GM12865 (cell line): Measurements from ENCODE around the gene FMN1.
A peak's percentile ranks its signal among the peaks of the same experiment; 100 is the strongest.

ENCODE experiments used
- DNase-seq: peaks from one replicate; pipeline ENCODE4 v3.0.0; 2010; ENCODE audit warnings: low read depth
- H3K4me3 ChIP-seq: 2 replicates; pipeline ENCODE4 v1.5.1; 2011; ENCODE audit warnings: mild to moderate bottlenecking, low read depth, low read length, control low read depth
- TF ChIP-seq, protein P1 (sequence below): IDR thresholded peaks from 2 replicates; pipeline ENCODE4 v1.5.1; 2011; ENCODE audit warnings: low read length, control low read depth, low read depth, inconsistent platforms; ENCODE audit not compliant: insufficient read depth; ENCODE audit errors: missing control alignments

The FMN1 gene

DNA sequence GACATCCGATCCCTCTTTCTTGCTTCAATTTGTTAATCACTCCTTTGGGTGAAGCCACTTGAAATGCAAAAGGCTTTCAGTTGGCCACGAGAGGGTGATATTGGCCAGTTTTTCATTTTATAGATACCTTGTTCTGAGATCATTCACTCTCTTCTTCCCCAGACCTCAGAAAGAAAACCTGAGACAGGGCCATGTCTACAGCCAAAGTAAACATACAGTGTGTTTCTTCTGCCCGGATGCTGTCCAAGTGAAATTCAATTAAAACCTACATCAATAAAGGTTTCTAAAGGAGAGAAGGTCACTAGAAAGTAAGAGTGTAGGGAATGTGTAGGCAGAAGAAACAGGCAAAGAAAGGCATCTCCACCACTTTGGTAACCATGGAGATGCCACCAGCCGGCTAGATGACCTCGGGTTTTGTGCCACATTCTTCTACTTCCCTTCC is 39.5 kb upstream of the FMN1 start:
- TF ChIP-seq, protein P1, sequence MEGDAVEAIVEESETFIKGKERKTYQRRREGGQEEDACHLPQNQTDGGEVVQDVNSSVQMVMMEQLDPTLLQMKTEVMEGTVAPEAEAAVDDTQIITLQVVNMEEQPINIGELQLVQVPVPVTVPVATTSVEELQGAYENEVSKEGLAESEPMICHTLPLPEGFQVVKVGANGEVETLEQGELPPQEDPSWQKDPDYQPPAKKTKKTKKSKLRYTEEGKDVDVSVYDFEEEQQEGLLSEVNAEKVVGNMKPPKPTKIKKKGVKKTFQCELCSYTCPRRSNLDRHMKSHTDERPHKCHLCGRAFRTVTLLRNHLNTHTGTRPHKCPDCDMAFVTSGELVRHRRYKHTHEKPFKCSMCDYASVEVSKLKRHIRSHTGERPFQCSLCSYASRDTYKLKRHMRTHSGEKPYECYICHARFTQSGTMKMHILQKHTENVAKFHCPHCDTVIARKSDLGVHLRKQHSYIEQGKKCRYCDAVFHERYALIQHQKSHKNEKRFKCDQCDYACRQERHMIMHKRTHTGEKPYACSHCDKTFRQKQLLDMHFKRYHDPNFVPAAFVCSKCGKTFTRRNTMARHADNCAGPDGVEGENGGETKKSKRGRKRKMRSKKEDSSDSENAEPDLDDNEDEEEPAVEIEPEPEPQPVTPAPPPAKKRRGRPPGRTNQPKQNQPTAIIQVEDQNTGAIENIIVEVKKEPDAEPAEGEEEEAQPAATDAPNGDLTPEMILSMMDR: peak; percentile 22
- no peak overlapping the region for H3K4me3 ChIP-seq
- DNase-seq: peak; percentile 14

DNA sequence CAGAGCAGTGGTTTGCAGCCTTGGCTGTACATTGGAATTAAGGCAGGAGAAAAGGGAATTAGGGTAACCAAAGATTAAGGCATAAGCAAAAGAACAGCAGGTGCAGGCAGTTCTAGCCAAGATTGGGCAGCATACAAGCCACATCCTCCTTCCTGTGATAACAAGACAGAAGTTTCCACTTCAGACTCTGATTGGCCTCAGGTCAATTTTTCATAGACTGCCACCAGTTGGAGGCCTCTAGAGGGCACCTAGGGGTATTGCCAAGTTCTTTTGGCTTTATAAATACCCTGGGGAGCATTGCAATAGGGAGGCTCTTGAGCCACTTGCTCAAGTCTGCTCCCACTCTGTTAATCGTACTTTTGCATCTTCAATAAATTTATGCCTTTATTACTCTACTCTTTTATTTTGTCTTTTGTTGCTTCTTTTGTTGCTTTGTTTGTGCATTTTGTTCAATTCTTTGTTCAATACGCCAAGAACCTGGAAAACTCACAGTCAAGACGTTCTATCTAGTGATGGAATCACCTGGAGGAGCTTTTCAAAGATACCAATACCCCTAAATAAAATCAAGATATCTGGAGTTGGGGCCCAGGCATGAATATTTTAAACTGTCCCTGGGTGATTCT is 32.2 kb upstream of the FMN1 start:
- TF ChIP-seq, protein P1: peak; percentile 37
- no peak overlapping the region for H3K4me3 ChIP-seq
- DNase-seq: peak; percentile 59

DNA sequence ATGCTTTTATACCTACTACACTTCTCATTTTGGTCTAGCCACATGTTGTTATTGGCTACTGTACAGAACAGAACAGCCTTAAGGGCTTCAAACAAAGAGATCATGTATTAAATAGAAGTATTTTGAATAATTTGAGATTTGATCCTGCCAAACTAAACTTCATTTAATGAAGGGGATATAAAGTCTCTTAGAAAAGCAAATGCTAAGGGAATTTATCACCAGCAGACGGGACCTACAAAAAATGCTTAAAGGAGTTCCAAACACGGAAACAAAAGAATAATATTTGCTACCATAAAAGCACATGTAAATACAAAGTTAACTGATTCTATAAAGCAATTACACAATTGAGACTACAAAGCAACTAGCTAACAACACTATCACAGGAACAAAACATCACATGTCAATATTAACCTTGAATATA is 23.6 kb upstream of the FMN1 start:
- DNase-seq: no peak
- TF ChIP-seq, protein P1: no peak
- no peak overlapping the region for H3K4me3 ChIP-seq

DNA sequence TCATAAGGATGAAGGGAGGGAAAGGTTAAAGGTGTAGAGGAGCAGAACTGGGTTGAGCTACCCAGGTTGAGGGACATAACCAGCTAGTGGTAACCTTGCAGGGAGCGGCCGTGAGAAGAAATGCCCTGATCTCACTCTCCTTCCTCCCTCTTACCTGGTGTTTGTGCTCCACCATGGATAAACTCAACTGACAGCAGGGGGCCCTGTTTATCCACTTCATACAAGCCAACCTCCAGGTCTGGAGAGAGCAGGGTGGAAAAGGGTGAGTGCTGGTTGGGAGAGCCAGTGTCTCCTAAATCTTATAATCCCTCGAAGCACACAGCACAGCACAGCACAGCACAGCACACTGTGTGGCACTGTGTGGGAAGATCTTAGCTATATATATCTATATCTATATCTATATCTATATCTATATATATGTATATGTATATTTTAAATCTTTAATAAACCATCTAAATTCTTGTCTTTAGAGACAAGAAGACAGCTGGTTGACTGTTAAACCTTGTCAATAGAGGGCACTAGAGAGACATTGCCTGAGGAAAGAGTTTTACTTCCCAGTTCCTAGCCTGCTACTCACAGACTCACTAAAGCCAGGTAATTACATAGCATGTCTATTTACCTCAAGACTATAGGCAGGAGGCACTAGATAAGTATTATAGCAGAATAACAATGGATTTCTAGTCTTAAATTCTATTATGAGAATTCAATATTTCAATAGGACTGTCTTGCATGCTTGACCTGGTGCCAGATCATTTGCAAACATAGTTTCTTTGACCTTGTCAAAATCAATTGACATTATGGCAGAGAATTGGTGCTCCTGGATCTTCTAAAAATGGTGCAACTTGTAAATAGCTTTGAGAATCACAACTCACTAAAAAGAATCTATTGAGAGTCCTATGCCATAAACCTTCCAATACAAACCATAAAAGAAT is 21.7 kb upstream of the FMN1 start:
- H3K4me3 ChIP-seq: no peak overlapping the region
- DNase-seq: peak; percentile 34
- TF ChIP-seq, protein P1: peak; percentile 50

DNA sequence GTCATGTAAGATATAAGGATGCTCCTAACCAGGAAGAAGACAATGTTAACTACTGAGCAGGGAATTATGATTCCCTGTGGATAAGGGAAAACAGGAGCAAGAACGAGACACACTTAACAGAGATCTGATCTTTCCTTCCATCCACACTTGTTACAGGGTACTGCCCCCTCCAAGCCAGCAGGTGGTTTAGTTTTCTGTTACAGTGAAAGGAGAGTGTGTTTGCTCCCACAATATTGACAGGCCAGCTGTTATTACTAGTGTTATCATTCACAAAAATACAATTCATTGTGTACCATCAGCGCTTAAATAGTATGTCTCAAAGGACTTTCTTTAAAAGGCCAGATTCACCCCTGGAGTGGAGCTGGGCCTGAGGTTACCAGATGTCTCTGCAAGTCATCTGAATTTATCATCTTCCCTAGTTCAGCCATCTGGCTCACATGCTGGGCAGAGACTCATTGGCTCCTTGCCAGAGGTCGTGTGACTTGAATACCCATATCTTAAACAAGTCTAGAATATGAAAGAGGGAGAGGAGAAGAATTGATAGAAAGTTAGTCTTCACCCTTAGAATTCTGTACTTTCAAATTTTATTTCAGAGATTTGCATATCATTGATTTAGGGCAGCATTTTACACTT is 16.8 kb upstream of the FMN1 start:
- H3K4me3 ChIP-seq: no peak overlapping the region
- no peak for DNase-seq
- TF ChIP-seq, protein P1: no peak

DNA sequence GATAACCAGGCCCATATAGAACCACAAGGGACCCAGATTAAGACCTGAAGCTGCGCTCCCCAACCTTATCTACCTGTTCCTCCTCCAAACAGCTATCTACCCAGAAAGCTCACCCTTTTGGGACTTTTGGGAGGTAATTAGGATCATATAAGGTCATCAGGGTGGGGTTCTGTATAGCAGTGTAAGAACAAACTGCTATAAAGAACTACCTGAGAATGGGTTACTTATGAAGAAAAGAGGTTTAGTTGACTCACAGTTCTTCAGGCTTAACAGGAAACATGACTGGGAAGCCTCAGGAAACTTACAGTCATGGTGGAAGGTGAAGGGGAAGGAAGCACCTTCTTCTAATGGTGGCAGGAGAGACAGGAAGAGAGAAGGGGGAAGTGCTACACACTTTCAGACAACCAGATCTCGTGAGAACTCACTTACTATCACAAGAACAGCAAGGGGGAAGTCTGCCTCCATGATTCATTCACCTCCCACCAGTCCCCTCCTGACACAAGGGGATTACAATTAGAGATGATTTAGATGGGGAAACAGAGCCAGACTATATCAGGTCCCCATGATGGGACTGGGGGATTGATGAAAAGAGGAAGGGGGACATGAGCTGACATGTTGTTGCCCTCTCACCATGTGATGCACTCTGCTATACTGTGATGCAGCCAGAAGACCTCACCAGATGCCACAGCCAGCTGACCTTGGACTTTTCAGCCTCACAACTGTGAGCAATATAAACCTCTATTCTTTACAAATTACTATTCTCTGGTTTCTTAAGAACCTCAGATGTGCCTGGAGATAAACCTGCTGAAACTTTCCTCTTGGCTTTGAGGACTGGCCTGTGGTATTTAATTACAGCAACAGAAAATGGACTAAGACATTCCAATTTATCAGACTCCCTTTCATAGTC is 15.3 kb upstream of the FMN1 start:
- no peak for DNase-seq
- no peak overlapping the region for H3K4me3 ChIP-seq
- TF ChIP-seq, protein P1: no peak
